CD4-positive, alpha-beta T cell treated with Interleukin-17A for 4 hours (primary cell): ENCODE data around the gene ANKRD33.

ENCODE experiments used
- DNase-seq: peaks from one replicate; pipeline ENCODE4 v3.0.0-alpha.2; 2020; ENCODE audit warnings: mixed read lengths

ANKRD33 gene

DNA sequence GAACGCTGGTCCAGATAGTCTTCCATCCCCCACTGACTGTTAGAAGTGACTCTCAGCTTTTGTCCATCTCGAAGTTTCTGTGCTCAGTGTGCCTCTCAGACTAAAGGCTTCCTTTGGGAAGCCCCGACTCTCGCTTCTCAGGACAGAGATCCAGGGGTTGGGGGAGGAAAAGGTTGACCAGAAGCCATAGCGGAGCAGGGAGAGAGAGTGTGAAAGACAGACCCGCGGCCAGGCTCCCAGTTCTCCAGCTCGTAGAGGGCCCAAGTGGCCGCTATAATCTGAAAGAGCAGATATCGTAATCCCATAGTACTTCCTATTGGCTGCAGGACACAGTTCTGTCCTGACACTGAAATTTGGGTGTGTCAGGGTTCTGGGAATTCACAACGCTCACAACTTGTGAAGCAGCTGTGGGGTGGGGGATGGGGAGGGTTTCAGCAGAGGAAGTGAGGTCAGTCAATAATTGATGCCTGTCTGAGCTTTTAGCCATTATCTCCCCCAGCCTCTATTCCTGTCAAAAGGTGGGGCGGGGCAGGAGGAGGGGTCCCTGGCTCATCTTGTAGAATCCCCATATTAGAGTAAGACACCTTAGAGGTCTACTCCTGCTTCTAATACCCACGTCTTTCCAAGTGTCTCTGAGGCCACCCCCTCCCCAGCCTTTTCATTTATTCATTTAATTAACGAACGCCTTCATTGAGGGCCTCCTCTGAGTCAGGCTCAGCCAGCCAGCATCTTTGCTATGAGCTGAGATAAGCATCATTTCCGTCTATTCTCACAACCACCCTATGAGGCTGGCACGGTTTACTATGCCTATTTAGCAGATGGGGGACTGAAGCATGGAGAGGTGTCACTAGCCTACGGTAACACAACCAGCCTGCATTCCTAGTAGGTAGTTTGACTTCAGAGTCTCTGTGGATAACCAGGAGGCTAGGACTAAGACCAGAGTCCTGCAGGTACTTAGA lies 17.8 kb downstream of the ANKRD33 start:
- no peak for DNase-seq

DNA sequence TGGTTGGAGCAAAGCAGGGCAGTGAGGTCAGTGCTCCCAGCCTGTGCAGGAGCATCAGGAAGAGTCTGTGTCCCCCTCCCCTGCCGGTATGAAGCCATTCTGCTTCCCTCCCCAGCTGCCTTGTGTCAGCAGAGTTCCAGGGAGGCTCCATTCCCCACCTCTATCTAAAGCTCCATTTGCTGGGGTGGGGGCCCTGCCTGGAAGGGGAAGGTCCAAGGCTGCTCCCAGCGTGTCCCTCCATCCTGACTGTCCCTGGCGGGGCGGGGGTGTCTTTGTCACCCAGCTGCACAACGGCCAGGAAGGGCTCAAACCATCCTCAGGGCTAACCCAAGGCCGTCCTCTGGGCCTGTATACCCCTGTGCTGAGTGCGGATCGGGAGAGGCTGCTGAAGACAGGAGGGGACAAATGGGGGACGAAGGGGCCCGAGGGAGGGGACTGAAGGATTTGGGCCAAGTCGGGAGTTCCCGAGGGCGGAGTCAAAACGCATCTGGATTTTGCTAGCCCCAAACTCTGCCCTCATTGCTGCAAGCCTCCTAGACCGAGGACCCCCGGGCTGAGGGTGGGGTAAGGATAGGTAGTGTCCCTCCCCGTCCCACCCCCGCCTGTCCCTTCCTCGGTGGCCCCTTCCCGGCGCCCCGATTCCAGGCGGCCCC lies 18.7 kb downstream of the ANKRD33 start:
- DNase-seq: no peak

DNA sequence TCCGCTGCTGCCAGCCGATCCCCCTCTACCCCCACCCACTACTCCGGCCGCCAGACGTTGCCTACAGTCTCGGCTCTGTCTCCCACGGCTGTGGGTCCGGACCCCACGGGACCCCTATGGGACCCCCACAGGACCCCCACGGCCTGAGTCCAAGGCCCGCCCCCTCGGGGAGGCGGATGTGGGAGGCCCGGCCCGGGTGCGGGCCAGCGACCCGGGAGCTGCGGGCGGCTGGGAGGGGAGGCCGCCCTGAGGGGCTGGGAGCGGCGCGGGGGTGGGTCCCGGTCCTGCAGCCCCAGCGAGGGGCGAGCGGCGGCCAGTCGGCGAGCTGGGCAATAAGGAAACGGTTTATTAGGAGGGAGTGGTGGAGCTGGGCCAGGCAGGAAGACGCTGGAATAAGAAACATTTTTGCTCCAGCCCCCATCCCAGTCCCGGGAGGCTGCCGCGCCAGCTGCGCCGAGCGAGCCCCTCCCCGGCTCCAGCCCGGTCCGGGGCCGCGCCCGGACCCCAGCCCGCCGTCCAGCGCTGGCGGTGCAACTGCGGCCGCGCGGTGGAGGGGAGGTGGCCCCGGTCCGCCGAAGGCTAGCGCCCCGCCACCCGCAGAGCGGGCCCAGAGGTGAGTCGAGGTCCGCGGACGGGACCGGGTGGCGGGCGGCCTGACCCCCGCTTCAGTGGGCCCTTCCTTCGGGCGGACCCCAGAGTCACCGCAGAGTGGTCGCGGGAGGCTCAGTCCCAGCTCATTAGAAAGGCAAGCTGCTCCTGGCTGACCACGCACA lies 19.4 kb downstream of the ANKRD33 start, which contains the start of gene ACVRL1:
Gene ACVRL1 (plus strand): TSS at position 422 of the 773 bp plus-strand sequence. CDS start 4,971 bp downstream, outside the sequence.
- no peak for DNase-seq

DNA sequence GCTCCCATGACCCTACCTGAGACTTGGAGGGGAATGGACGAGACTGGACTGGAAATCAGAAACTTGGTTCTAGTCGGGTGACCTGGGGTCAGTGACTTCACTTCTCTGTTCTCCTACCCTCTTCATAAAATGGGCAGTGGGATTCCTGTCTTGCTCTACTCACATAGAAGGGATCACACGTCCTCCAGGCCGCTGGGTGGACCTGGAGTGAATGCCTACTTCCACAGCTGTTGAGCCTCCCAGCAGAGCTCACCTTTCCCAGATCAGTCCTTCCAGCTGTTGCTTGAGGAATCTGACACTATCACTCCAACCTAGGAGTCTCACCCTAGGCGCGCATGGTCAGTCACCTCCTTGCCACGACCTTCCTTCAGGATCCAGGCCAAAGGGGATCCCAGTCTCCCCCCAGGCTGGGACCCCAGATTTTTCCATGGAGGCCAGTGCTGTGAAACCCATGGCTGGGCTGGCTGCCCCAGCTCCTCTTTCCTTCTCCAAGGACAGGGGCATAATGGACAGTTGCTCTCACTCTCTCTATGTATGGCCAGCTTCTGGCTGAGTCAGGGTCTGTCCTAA lies 20.0 kb downstream of the ANKRD33 start:
- DNase-seq: no peak

DNA sequence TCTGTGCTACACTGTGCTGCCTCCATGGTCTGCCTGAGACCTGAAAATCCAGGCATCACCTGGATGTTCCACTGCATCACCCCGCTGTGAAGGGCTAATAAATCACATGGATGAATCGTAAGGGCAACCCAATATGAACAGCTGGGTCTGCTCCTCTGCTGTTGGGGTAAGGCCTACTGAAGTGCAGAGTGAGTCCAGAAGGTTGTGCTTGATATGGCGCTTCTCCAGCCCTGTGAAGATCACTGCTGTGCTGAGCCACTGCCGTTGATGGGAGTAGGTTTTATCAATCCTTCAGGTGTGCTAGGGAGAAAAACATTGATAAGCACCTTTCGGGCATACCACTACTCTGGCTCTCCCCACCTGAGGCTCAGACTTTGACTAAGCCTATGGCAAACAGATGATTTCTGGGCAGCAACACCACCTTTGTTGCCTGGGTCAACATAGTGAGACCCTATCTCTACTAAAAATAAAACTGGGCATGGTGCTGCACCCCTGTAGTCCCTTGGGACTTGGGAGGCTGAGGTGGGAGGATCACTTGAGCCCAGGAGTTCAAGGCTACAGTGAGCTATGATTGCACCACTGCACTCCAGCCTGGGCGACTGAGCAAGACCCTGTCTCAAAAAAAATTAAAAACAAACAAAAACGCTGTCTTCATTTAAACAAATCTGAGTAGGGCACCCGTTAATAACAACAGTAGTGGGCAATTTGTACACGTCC lies 21.1 kb downstream of the ANKRD33 start:
- no peak for DNase-seq

DNA sequence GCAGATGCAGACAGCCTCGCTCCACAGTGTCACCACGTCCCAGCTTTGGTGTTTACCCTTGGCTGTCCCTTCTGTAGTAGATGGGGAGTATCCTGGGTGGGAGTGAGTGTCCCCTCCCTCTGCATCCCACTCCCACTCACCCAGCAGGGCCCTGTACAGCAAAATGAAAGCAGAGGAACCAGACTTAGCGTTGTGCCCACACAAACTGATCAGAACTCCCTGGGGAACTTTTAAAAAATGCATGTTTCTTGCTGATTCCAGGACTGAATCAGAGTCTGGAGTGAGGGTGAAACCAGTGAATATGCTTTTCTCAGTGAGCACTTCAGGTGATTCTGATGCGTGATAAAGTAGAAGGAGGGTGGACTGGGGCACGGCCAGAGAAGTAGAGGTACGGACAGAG lies 22.3 kb downstream of the ANKRD33 start:
- DNase-seq: no peak

DNA sequence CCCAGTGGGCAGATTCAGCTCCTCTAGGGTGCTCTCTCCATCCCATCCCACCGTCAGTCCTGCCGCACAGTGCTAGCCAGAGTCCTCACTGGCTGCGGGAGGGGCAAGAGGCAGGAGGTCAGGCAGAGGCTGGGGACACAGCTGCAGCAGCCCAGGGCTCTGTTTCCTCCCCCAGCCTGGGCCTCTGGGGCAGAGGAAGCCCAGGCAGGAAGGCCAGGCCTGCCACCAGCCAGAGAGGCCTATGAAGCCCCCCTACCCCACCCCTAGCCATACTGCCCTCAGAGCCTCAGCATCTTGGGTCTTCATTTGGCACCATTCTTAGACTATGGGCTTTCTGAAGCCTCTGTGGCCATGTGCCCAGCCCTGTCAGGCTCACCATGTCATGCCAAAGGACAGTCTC lies 22.8 kb downstream of the ANKRD33 start:
- no peak for DNase-seq

DNA sequence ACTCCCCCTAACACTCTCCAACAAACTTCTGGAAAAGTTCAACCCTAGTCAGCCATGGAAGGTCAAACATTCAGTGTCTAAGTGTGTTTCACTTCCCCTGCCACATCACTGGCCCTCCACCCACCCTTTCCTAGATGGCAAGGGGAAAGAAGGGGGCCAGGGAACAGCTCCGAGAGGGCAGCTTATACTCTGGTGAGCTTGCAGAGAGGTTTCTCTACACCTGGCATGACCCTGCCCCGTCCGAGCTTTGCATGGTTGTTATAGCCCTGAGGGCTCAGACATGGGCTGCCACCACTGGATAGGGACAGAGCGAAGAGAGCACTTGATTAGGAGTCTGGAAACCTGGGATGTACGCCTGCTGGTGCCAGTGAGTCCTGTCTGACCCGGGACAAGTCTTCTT lies 23.4 kb downstream of the ANKRD33 start:
- no peak for DNase-seq

DNA sequence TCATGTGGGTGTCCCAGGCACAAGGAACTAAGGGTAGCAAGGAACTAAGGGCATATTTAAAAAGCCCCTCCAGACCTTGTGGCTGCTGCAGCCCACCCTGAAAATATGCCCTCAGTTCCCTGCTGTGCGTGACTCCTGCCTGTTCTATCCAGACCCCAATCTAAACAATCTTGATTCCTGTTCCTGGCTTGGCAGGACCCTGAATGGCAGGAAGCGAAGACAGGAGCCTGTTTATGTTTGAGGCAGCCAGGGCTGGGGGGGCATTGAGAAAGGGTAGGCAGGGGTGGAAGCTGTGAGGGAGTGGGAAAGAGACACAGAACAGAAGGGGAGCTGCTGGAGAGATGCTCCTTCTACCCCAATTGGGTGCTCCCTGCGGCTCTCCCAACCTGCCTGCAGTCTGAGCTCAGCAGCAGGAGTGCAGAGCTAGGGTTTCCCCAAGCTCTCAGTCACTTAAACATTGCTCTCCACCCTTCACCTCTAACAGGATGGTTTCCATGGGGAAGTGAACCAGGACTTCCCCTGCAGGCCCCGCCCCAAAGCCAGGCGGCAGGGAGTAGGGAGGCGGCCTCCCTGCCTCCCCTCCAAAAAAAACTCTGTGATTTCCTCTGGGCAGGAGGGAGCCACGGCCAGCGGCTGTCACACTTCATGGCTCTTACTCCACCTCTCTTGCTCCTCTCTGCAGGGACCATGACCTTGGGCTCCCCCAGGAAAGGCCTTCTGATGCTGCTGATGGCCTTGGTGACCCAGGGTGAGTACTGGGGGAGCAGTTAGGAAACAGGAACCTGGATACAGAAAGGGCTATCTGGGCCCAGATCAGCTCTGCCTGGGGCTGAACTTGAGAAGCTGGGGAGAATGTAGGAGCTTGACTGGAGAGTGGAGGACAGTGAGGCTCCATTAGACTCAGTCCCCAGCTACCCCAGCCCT lies 24.1 kb downstream of the ANKRD33 start:
- DNase-seq: no peak

DNA sequence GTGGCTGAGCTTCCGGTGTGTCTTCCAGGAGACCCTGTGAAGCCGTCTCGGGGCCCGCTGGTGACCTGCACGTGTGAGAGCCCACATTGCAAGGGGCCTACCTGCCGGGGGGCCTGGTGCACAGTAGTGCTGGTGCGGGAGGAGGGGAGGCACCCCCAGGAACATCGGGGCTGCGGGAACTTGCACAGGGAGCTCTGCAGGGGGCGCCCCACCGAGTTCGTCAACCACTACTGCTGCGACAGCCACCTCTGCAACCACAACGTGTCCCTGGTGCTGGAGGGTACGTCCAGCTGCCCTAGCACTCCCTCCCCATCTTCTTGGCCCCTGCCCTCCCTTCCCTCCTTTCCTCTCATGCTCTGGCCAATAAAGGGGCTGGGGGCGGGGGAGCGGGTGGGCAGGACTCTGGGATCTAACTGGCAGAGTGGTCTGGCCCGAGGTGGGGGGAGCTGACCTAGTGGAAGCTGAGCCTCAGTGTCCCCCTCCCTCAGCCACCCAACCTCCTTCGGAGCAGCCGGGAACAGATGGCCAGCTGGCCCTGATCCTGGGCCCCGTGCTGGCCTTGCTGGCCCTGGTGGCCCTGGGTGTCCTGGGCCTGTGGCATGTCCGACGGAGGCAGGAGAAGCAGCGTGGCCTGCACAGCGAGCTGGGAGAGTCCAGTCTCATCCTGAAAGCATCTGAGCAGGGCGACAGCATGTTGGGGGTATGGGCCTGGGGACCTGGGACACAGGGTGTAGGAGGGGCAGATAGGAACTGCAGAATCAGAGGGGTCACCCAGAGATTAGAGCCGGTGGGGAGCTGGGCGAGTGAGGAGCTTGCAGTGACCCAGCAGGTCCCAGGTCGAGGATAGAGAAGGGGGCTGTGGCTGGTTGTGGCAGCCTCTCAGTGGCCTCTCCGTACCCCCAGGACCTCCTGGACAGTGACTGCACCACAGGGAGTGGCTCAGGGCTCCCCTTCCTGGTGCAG lies 25.4 kb downstream of the ANKRD33 start:
- no peak for DNase-seq

DNA sequence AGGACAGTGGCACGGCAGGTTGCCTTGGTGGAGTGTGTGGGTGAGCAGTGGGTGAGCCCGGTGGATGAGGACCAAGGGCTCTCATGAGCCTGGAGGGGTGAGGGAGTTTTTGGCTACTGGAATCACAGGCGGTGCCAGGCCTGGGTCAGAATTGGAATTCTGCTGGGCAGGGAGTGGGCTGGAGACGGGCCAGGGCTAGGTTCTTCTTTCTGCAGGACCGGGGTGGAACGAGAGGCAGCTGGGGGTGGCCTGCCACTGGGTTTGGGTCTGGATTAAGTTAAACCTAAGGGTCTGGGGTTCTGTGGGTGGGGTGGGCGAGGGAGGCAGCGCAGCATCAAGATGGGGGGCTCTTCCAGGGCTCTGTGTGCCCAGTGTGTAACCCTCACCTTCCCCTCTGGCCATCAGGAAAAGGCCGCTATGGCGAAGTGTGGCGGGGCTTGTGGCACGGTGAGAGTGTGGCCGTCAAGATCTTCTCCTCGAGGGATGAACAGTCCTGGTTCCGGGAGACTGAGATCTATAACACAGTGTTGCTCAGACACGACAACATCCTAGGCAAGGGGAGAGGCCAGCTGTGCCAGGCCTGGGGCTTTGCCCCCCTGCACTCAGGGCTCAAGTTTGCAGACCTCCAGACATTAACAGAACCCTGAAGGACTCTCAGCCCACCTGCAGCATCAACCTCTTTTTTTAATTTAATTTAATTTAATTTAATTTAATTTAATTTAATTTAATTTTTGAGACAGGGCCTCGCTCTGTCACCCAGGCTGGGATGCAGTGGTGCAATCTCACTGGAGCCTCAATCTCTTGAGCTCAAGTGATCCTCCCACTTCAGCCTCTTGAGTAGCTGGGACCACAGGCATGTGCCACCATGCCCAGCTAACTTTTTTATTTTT lies 26.4 kb downstream of the ANKRD33 start:
- DNase-seq: no peak

DNA sequence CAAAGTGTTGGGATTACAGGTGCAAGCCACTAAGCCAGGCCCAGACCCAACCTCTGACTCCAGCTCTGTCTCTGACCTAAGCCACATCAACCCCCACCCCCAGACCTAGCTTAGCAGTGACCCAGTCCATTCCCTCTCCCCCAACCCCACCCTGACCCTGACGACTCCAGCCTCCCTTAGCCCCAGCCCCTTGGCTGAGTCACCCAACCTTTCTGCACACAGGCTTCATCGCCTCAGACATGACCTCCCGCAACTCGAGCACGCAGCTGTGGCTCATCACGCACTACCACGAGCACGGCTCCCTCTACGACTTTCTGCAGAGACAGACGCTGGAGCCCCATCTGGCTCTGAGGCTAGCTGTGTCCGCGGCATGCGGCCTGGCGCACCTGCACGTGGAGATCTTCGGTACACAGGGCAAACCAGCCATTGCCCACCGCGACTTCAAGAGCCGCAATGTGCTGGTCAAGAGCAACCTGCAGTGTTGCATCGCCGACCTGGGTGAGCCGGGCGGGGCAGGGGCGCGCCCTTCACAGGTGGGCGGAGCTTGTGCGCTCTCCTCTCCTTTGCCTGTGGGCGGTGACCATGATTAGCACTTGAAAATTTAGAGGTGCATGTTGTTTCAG lies 27.2 kb downstream of the ANKRD33 start:
- DNase-seq: no peak

DNA sequence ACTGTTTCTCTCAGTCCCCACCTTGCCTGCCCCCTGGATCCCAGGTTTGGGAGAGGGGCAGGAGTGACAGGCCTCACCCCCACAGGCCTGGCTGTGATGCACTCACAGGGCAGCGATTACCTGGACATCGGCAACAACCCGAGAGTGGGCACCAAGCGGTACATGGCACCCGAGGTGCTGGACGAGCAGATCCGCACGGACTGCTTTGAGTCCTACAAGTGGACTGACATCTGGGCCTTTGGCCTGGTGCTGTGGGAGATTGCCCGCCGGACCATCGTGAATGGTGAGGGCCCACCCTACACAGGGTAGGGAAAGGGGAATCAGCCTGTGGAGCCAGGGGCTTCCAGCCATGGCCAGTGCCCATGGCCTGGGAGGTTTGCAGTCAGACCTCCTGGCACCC lies 28.0 kb downstream of the ANKRD33 start:
- DNase-seq: no peak

DNA sequence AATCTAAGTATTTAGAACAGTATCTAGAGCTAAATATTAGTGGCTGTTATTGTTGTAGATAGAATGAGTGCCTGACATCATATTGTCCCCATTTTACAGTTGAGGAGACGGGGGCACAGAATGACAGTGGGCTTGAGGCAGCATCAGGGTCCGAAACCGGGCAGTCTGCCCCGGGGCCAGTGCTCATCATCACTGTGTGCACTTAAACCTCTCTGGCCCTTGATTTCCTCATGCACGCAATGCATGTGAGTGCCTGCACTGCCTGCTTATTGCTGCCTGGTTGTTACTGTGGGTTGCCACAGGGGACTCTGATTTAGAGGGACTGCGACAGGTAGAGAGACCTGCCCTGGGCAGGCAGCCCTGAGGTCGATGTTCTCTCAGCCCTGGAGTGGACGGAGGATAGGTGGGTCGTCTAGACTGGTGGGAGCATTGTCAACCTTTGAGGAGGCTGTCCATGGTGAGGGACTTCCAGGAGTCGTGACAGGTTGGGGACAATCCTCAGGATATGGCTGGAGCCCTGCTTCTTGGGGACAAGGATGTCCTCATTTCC lies 29.2 kb downstream of the ANKRD33 start:
- DNase-seq: no peak

DNA sequence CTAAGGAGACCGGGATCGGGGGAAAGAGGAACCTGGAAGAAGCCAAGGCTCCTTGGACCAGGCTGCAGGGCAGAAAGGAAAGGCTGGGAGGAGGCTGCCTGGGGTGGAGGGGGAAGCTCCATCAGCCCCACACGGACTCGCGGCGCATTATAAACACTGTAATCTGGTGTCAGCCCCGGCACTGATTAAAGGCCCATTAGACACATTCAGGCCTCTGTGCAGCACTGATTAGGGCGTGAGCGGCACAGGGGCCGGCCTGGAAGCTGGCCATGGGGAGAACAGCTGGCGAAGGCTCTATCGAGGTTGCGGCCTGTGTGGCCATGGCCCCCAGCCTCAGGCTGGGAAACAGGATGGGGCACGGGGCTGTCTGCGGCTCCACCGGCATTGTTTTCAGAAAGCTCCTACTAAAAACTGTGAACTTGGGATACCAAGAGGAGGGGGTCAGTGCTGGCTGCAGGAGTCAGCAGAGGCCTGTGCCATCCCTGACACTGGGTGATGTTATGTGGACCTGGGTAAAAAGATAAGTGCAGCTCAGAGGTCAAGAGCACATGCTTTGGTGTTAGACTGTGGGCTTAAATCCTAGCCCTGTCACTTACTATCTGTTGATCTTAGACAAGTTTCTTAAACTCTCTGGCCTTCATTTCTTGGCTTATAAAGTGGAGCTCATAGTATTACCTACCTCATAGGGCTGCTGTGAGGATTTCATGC lies 30.0 kb downstream of the ANKRD33 start:
- DNase-seq: no peak

DNA sequence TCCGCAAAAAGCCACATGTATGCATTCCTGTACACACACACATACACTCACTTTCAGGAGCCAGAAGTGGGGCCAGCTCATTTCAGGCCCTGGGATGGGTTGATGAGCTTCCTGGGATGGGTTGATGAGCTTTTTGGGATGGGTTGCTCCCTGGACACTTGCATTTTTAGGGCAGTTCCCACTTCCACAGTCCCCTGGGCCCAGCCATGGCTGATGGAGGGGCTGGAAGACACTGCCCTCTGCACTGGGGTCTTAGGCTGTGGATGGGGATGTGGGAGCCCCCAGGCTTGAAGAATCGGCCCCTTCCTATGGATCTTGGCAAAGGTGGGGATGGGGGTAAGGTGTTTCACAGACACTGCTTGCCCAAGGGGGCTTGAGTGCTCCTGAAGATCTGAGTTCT lies 32.1 kb downstream of the ANKRD33 start:
- no peak for DNase-seq

DNA sequence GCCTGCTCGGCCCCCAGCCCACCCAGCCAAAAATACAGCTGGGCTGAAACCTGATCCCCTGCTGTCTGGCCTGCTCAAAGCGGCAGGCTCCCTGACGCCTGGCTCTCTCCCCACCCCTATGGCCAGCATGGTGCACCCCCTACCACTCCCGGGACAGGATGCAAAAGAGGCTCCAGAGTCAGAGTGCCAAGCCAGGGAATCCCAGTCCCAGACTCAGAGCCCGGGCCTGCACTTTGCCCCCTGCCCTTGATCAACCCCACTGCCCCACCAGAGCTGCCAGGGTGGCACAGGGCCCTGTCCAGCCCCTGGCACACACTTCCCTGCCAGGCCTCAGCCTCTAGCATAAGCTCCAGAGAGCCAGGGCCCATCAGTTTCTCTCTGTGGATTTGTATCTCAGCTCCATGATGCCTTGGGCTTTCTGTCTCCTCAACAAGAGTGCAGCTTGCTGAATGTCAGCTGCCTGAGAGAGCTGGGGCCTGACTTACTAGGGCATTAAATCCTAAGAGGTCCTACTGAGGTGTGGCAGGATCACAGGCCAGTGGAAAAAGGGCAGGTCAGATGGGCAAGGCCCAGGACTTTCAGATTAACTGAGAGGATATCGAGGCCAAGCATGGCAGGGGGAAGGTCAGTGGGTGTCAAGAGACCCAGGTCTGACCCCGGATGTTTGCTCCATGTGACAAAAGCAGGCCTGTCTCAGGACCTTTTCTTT lies 33.3 kb downstream of the ANKRD33 start:
- DNase-seq: no peak
